K562 (cell line): ENCODE data around the gene CRABP2. TPM values are rescaled to one million over a fixed set of nuclear protein-coding genes. Genes with fewer than 3 reads are reported as not detected.

Experiments
- CHD2 ChIP-seq: IDR thresholded peaks from 2 replicates; pipeline ENCODE4 v1.6.1; 2011; ENCODE audit warnings: low read depth, low read length
- CXXC5 ChIP-seq: fragments of 250-450 bp; sonication (Bioruptor Pico); IDR thresholded peaks from 2 replicates; pipeline ENCODE4 v1.8.0; 2022; ENCODE audit warnings: inconsistent platforms, mild to moderate bottlenecking, moderate library complexity
- EGR1 ChIP-seq: fragments of 450-650 bp; conservative IDR thresholded peaks from 2 replicates; pipeline ENCODE4 v1.6.1; 2017; ENCODE audit warnings: mild to moderate bottlenecking
- FOXJ2 ChIP-seq: fragments of 200-800 bp; sonication (Bioruptor generic); IDR thresholded peaks from 2 replicates; pipeline ENCODE4 v1.6.1; 2016; ENCODE audit warnings: missing genetic modification characterization, missing compliant biosample characterization
- FOXK2 ChIP-seq, 2 experiments: fragments of 450-650 bp; IDR thresholded peaks in 1 of 2; conservative IDR thresholded peaks in 1 of 2; 2 replicates each; pipeline ENCODE4 v1.6.1; 2016; ENCODE audit warnings: low read depth in 2 of 2, mild to moderate bottlenecking in 1 of 2
- GTF2A2 ChIP-seq: IDR thresholded peaks from 2 replicates; pipeline ENCODE4 v1.6.1; 2016; ENCODE audit warnings: mild to moderate bottlenecking, missing genetic modification characterization, missing compliant biosample characterization
- LARP7 ChIP-seq: fragments of 450-650 bp; IDR thresholded peaks from 2 replicates; pipeline ENCODE4 v1.6.1; 2016
- MIER1 ChIP-seq: fragments of 450-650 bp; IDR thresholded peaks from 2 replicates; pipeline ENCODE4 v1.6.1; 2016; ENCODE audit warnings: antibody characterized with exemption, mild to moderate bottlenecking, low read depth
- NKRF ChIP-seq: fragments of 450-650 bp; IDR thresholded peaks from 2 replicates; pipeline ENCODE4 v1.6.1; 2016; ENCODE audit warnings: borderline replicate concordance
- SREBF2 ChIP-seq: sonication (generic); formaldehyde crosslinking; IDR thresholded peaks from 2 replicates; pipeline ENCODE4 v1.4.0; 2020; ENCODE audit warnings: mild to moderate bottlenecking, missing genetic modification reagents
- SRSF9 ChIP-seq: fragments of 200-400 bp; formaldehyde crosslinking; IDR thresholded peaks from 2 replicates; pipeline ENCODE4 v1.6.1; 2017; ENCODE audit warnings: low read depth, low read length, borderline replicate concordance
- STAG1 ChIP-seq: sonication (generic); formaldehyde crosslinking; IDR thresholded peaks from 2 replicates; pipeline ENCODE4 v1.5.0; 2020; ENCODE audit warnings: missing genetic modification reagents, borderline replicate concordance
- TAF15 ChIP-seq: fragments of 200-400 bp; formaldehyde crosslinking; IDR thresholded peaks from 2 replicates; pipeline ENCODE4 v1.6.1; 2017; ENCODE audit warnings: mild to moderate bottlenecking, low read depth, low read length, moderate library complexity
- U2AF1 ChIP-seq: fragments of 200-400 bp; formaldehyde crosslinking; optimal IDR thresholded peaks from 2 replicates; pipeline ENCODE3; 2017; ENCODE audit warnings: mild to moderate bottlenecking, low read depth, low read length, moderate library complexity
- XRCC5 ChIP-seq: fragments of 200-400 bp; formaldehyde crosslinking; IDR thresholded peaks from 2 replicates; pipeline ENCODE4 v1.6.1; 2017; ENCODE audit warnings: low read depth, mild to moderate bottlenecking, low read length
- ZC3H11A ChIP-seq: IDR thresholded peaks from 2 replicates; pipeline ENCODE4 v1.6.1; 2012; ENCODE audit warnings: low read depth, low read length, improper control_type of control experiment
- ZFP36 ChIP-seq: fragments of 150-350 bp; IDR thresholded peaks from 2 replicates; pipeline ENCODE4 v1.6.1; 2018; ENCODE audit warnings: low read length, low read depth; ENCODE audit not compliant: partially characterized antibody
- ZNF232 ChIP-seq: sonication (generic); formaldehyde crosslinking; IDR thresholded peaks from 2 replicates; pipeline ENCODE4 v1.8.0; 2022; ENCODE audit warnings: mild to moderate bottlenecking, missing genetic modification reagents
- ZNF449 ChIP-seq: fragments of 250-450 bp; sonication (Bioruptor Pico); IDR thresholded peaks from 2 replicates; pipeline ENCODE4 v1.8.0; 2022; ENCODE audit warnings: moderate library complexity, mild to moderate bottlenecking, inconsistent platforms
- ZNF512 ChIP-seq: IDR thresholded peaks from 2 replicates; pipeline ENCODE4 v1.6.1; 2016; ENCODE audit warnings: missing genetic modification characterization, missing compliant biosample characterization
- ZNF740 ChIP-seq, 3 experiments: fragments of 200-800 bp in 1 of 3; sonication (Bioruptor generic) in 1 of 3; sonication (generic) in 1 of 3; formaldehyde crosslinking in 1 of 3; IDR thresholded peaks; 2 replicates each; pipeline versions ENCODE4 v1.6.1 to v1.8.0; 2016 to 2022; ENCODE audit warnings: mild to moderate bottlenecking in 2 of 3, missing compliant biosample characterization in 2 of 3, missing genetic modification characterization in 2 of 3, missing genetic modification reagents in 1 of 3
- ZNF75A ChIP-seq: fragments of 450-650 bp; formaldehyde crosslinking; IDR thresholded peaks from 2 replicates; pipeline ENCODE4 v1.4.0; 2020; ENCODE audit warnings: mild to moderate bottlenecking
- polyA plus RNA-seq, 8 experiments: library from polyadenylated mRNA; depleted of rRNA in 4 of 8; stranded (reverse) in 5 of 8; unstranded in 3 of 8; fragments of >200 nt; fragmentation: Nextera tagmentation in 2 of 8; fragmentation: Illumina TruSeq in 1 of 8; extraction: Ambion mirVana in 2 of 8; extraction: Trizol in 1 of 8; gene quantifications; 2 replicates each; pipeline versions ENCODE4 v1.2.1 to v1.2.3, GENCODE V29; 2011 to 2014; ENCODE audit warnings: inconsistent platforms in 1 of 8, missing spikeins in 1 of 8
- total RNA-seq, 7 experiments: library from RNA; depleted of rRNA in 6 of 7; stranded (reverse); fragments of >200 nt in 6 of 7; fragmentation: Illumina TruSeq in 2 of 7; extraction: Trizol in 2 of 7; gene quantifications; 2 replicates each; pipeline versions ENCODE4 v1.2.1 to v1.2.3, GENCODE V29; 2011 to 2021; ENCODE audit warnings: low replicate concordance in 1 of 7

The CRABP2 gene
- total and polyA plus RNA-seq, 9 of the 15 experiments (the other 6 are each of a cell fraction or from before 2014, with no cell fraction given), result 0.30 to 2.5 (median 0.82) TPM

- no peak for TF ChIP-seq ZNF232 (CRISPR knock-in tag)
- TF ChIP-seq FOXJ2 (tag), result no peak
- no peak for TF ChIP-seq ZFP36
- peak; percentile 71; the same call in 1 of the 2 replicates for TF ChIP-seq ZNF740 (CRISPR knock-in tag; IDR thresholded peaks at IDR 0.05)
- TF ChIP-seq ZNF740 (tag; IDR thresholded peaks at IDR 0.05), result peak in 1 of 2 experiments; percentile 61; a peak in 1 of 4 replicates
- TF ChIP-seq U2AF1, result no peak
- TF ChIP-seq SREBF2, result no peak
- TF ChIP-seq ZNF449, result peak; percentile 98; the same call in 1 of the 2 replicates
- peak; percentile 80; the same call in 1 of the 2 replicates for TF ChIP-seq LARP7
- no peak for TF ChIP-seq SRSF9
- 0 out of 2 replicates have a peak, but pooled peaks have one; percentile 46 for TF ChIP-seq NKRF
- TF ChIP-seq GTF2A2, result no peak
- no peak for TF ChIP-seq TAF15
- peak; percentile 64 for TF ChIP-seq EGR1
- TF ChIP-seq MIER1, result peak; percentile 88
- TF ChIP-seq CHD2, result peak; percentile 42; the same call in 1 of the 2 replicates
- no peak for TF ChIP-seq ZNF512 (tag)
- no peak for TF ChIP-seq ZC3H11A
- TF ChIP-seq CXXC5 (CRISPR knock-in tag), result peak; percentile 32
- peak; percentile 26 to 61; a peak in 1 of 4 replicates for TF ChIP-seq FOXK2 (conservative IDR thresholded peaks at IDR 0.05 in 1 of 2, IDR thresholded peaks at IDR 0.05 in 1 of 2; ENCODE audit: low read depth in 2 of 2)
- no peak for TF ChIP-seq ZNF75A (CRISPR knock-in tag)
- TF ChIP-seq XRCC5, result 0 out of 2 replicates have a peak, but pooled peaks have one; percentile 2
- no peak for TF ChIP-seq STAG1 (CRISPR knock-in tag)
Measured at GRCh38 chr1:156692925-156693847, 12.2 kb downstream of the CRABP2 start (continued).
